ENCODE measurements around the gene PADI6.

Gene PADI6

DNA sequence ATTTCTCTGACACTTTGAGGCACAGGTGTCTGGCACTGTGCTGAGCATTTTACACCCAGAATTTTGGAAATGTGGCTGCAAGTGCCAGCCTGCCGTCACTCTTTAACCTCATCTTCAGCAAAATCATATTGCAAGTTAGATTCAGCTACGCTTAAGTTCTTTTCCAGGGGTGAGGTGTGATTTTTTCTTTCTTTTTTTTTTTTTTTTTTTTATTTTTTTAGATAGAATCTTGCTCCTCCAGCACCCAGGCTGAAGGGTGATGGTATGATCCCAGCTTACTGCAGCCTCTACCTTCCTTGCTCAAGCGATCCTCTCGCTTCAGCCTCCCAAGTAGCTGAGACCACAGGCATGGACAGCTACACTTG is 70.0 kb downstream of the PADI6 start:
- DNase-seq (ENCODE audit: low read depth) = no peak
- TF ChIP-seq, protein P1, sequence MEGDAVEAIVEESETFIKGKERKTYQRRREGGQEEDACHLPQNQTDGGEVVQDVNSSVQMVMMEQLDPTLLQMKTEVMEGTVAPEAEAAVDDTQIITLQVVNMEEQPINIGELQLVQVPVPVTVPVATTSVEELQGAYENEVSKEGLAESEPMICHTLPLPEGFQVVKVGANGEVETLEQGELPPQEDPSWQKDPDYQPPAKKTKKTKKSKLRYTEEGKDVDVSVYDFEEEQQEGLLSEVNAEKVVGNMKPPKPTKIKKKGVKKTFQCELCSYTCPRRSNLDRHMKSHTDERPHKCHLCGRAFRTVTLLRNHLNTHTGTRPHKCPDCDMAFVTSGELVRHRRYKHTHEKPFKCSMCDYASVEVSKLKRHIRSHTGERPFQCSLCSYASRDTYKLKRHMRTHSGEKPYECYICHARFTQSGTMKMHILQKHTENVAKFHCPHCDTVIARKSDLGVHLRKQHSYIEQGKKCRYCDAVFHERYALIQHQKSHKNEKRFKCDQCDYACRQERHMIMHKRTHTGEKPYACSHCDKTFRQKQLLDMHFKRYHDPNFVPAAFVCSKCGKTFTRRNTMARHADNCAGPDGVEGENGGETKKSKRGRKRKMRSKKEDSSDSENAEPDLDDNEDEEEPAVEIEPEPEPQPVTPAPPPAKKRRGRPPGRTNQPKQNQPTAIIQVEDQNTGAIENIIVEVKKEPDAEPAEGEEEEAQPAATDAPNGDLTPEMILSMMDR (IDR thresholded peaks at IDR 0.05; ENCODE audit: low read depth, low read length, missing control alignments) = no peak
- in situ Hi-C loops (cut with HindIII; ENCODE audit: low sequenced_read_pairs) = no loop called here
- H3K4me3 ChIP-seq (ENCODE audit: low read depth, low read length) = no peak overlapping the region

GRCh38 chr1:17442841-17443240 is 70.8 kb downstream of the PADI6 start:
- H3K4me3 ChIP-seq (ENCODE audit: low read depth, low read length) = no peak overlapping the region
- no peak for DNase-seq (ENCODE audit: low read depth)
- TF ChIP-seq, protein P1 (IDR thresholded peaks at IDR 0.05; ENCODE audit: low read depth, low read length, missing control alignments) = no peak
- in situ Hi-C loops (cut with HindIII; ENCODE audit: low sequenced_read_pairs) = no loop called here

- in situ Hi-C loops (cut with HindIII; ENCODE audit: low sequenced_read_pairs) = no loop called here
- no peak overlapping the region for H3K4me3 ChIP-seq (ENCODE audit: low read depth, low read length)
- TF ChIP-seq, protein P1 (IDR thresholded peaks at IDR 0.05; ENCODE audit: low read depth, low read length, missing control alignments) = no peak
- no peak for DNase-seq (ENCODE audit: low read depth)
Measured at GRCh38 chr1:17447501-17447992, 75.6 kb downstream of the PADI6 start.
